H1 (cell line): ENCODE data around the gene CUEDC1. TPM values are rescaled to one million over a fixed set of nuclear protein-coding genes. Genes with fewer than 3 reads are reported as not detected.

Experiments
- ASH2L ChIP-seq: fragments of 200-600, 300-600 bp; sonication (generic); IDR thresholded peaks from one replicate; pipeline ENCODE4 v1.7.1; 2017; ENCODE audit warnings: low read length
- ATF3 ChIP-seq: IDR thresholded peaks from 2 replicates; pipeline ENCODE4 v1.6.1; 2011; ENCODE audit warnings: low read depth, mild to moderate bottlenecking, low read length; ENCODE audit not compliant: insufficient read depth
- CTCF ChIP-seq, 3 experiments: IDR thresholded peaks; 1 replicate in 2 of 3; 2 replicates in 1 of 3; pipeline versions ENCODE4 v1.5.1 to v1.6.1; 2011; ENCODE audit warnings: low read length in 3 of 3, mild to moderate bottlenecking in 3 of 3, inconsistent platforms in 2 of 3, low read depth in 1 of 3, moderate library complexity in 1 of 3; ENCODE audit not compliant: insufficient read depth in 1 of 3; ENCODE audit errors: control extremely low read depth in 1 of 3
- EZH2 ChIP-seq: fragments of 200-600 bp; sonication (generic); IDR thresholded peaks from 2 replicates; pipeline ENCODE4 v1.7.1; 2012; ENCODE audit warnings: low read depth, mild to moderate bottlenecking, moderate library complexity, low read length, inconsistent platforms; ENCODE audit not compliant: severe bottlenecking
- FOSL1 ChIP-seq: IDR thresholded peaks from 2 replicates; pipeline ENCODE4 v1.6.1; 2011; ENCODE audit warnings: mild to moderate bottlenecking, low read depth, low read length, moderate library complexity; ENCODE audit not compliant: insufficient read depth
- HDAC2 ChIP-seq, 2 experiments: fragments of 300-600 bp in 1 of 2; sonication (generic) in 1 of 2; IDR thresholded peaks; 2 replicates each; pipeline ENCODE4 v1.6.1; 2011 to 2012; ENCODE audit warnings: low read depth in 2 of 2, low read length in 2 of 2, mild to moderate bottlenecking in 2 of 2, moderate library complexity in 2 of 2, borderline replicate concordance in 1 of 2, inconsistent platforms in 1 of 2
- JUND ChIP-seq: IDR thresholded peaks from 2 replicates; pipeline ENCODE4 v1.6.1; 2011; ENCODE audit warnings: mild to moderate bottlenecking, improper control_type of control experiment, low read length
- RBBP5 ChIP-seq: IDR thresholded peaks from 2 replicates; pipeline ENCODE4 v1.7.1; 2012; ENCODE audit warnings: low read depth, mild to moderate bottlenecking, inconsistent platforms, low read length, moderate library complexity, borderline replicate concordance
- SAP30 ChIP-seq: fragments of 300-600 bp; sonication (generic); IDR thresholded peaks from 2 replicates; pipeline ENCODE4 v1.7.1; 2012; ENCODE audit warnings: low read length, moderate library complexity, mild to moderate bottlenecking, inconsistent platforms; ENCODE audit not compliant: insufficient read depth, insufficient replicate concordance
- SP4 ChIP-seq: IDR thresholded peaks from 2 replicates; pipeline ENCODE4 v1.6.1; 2012; ENCODE audit warnings: low read length, inconsistent platforms
- TAF1 ChIP-seq: IDR thresholded peaks from 2 replicates; pipeline ENCODE4 v1.6.1; 2011; ENCODE audit warnings: mild to moderate bottlenecking, low read depth, low read length
- YY1 ChIP-seq: IDR thresholded peaks from 2 replicates; pipeline ENCODE4 v1.6.1; 2011; ENCODE audit warnings: low read depth, mild to moderate bottlenecking, low read length
- polyA plus RNA-seq, 7 experiments: library from polyadenylated mRNA; depleted of rRNA in 3 of 7; stranded (reverse) in 5 of 7; unstranded in 2 of 7; fragments of >200 nt in 5 of 7; fragments of 200-250 nt in 2 of 7; gene quantifications; 1 replicate in 5 of 7; 2 replicates in 1 of 7; 4 replicates in 1 of 7; pipeline versions ENCODE4 v1.2.1 to v1.2.3, GENCODE V29; 2011 to 2013; ENCODE audit warnings: missing spikeins in 2 of 7, mixed read lengths in 2 of 7
- total RNA-seq: library from RNA; stranded (reverse); fragmentation: NEBNext Ultra II Directional; extraction: Animal tissue kit (Norgen Biotek cat#: 25700); gene quantifications from 2 replicates; pipeline ENCODE4 v1.2.1, GENCODE V29; 2021
- TF ChIP-seq, protein P1 (sequence below): IDR thresholded peaks from 2 replicates; pipeline ENCODE4 v1.6.1; 2012; ENCODE audit warnings: low read length, inconsistent platforms

CUEDC1 gene
- total and polyA plus RNA-seq, 2 of the 8 experiments (the other 6 are each of a cell fraction or from before 2014, with no cell fraction given), result 4.0 to 10.7 TPM

DNA sequence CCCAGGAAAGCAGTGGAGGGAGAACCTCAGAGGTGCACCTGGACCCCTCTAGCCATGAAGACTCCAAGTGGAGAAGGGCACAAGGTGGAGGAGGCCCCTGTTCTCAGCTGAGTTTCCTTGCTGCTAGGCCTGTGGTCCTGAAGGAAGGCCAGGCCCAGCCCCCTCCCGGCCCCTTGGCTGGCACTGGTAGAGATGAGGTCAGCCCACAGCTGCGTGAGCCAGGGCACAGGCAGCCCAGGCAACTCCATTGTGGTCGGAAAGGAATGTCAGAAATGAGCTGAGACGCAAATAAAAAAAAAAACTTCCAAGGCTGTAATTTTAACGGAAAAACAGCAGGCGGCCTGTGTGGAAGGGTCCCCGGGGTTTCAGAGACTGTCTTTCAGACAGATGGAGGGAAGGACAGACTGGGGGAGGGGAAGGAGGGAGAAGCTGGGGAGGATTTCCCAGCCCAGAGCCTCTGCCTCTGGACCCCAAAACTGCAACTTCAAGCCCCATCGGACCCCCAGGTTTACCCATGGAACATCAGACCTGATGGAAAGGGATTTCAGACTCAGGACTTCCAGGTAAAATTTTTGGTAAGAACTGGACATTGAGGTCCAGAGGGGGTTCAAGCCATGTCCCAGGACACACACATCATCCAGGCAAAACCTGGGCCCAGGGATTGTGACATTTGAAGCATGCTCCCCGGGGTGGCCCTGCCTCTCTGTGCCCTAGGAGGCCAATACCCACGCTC is 79.8 kb downstream of the CUEDC1 start (continued):
- no peak for TF ChIP-seq SAP30
- TF ChIP-seq TAF1, result peak; percentile 30; the same call in 1 of the 2 replicates
- TF ChIP-seq YY1, result peak; percentile 42; the same call in 1 of the 2 replicates
- no peak for TF ChIP-seq SP4
- no peak for TF ChIP-seq ATF3
- TF ChIP-seq, protein P1, sequence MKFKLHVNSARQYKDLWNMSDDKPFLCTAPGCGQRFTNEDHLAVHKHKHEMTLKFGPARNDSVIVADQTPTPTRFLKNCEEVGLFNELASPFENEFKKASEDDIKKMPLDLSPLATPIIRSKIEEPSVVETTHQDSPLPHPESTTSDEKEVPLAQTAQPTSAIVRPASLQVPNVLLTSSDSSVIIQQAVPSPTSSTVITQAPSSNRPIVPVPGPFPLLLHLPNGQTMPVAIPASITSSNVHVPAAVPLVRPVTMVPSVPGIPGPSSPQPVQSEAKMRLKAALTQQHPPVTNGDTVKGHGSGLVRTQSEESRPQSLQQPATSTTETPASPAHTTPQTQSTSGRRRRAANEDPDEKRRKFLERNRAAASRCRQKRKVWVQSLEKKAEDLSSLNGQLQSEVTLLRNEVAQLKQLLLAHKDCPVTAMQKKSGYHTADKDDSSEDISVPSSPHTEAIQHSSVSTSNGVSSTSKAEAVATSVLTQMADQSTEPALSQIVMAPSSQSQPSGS, result no peak
- no peak for TF ChIP-seq RBBP5
- no peak for TF ChIP-seq FOSL1
- no peak for TF ChIP-seq HDAC2 (IDR thresholded peaks at IDR 0.05; ENCODE audit: borderline replicate concordance in 1 of 2, low read depth in 2 of 2, low read length in 2 of 2)
- peak; percentile 22 for TF ChIP-seq EZH2
- TF ChIP-seq CTCF (IDR thresholded peaks at IDR 0.05; ENCODE audit: control extremely low read depth in 1 of 3, insufficient read depth in 1 of 3, low read depth in 1 of 3, low read length in 3 of 3), result 0 out of 4 replicates have a peak, but pooled peaks of 1 of the 3 experiments have one; percentile 6
- peak; percentile 37 for TF ChIP-seq ASH2L
- peak; percentile 43; the same call in 1 of the 2 replicates for TF ChIP-seq JUND
